A673 (cell line): Measurements from ENCODE around the gene SEZ6L2. TPM values are rescaled to one million over a fixed set of nuclear protein-coding genes. Genes with fewer than 3 reads are reported as not detected.

Experiments
- BruUV-seq: library from RNA; stranded (reverse); fragments of 400-500 nt; replicated peaks from 2 replicates; lab custom pipeline; 2021; lab: Mats Ljungman, UMichigan
- CTCF ChIA-PET: fragments of 300-600 bp; sonication (Branson Sonifier 250); formaldehyde crosslinking; loops from one replicate; lab custom pipeline; 2022; ENCODE audit warnings: antibody characterized with exemption; lab: Charles Lee
- POLR2A ChIA-PET: fragments of 300-600 bp; sonication (Branson Sonifier 250); formaldehyde crosslinking; loops from one replicate; lab custom pipeline; 2022; ENCODE audit warnings: antibody characterized with exemption; ENCODE audit not compliant: low non-redundant PET; lab: Charles Lee
- DNase-seq: peaks from one replicate; pipeline ENCODE4 v3.0.0-alpha.2; 2015; ENCODE audit warnings: low spot score
- H3K27ac ChIP-seq: fragments of 200-600 bp; sonication (generic); 2 replicates; pipeline ENCODE4 v1.5.1; 2016; ENCODE audit warnings: mixed run types, low read depth, mild to moderate bottlenecking, mixed read lengths, antibody characterized with exemption, low read length; ENCODE audit not compliant: poor library complexity, severe bottlenecking
- H3K27me3 ChIP-seq: fragments of 200-600 bp; sonication (generic); replicated peaks from 2 replicates; pipeline ENCODE4 v1.6.1; 2017; ENCODE audit warnings: mixed run types, low read depth, mild to moderate bottlenecking, mixed read lengths, antibody characterized with exemption, low read length; ENCODE audit not compliant: insufficient read depth, poor library complexity
- H3K36me3 ChIP-seq: fragments of 200-600 bp; sonication (generic); 2 replicates; pipeline ENCODE4 v1.6.1; 2016; ENCODE audit warnings: mixed run types, mild to moderate bottlenecking, mixed read lengths, antibody characterized with exemption, low read length; ENCODE audit not compliant: insufficient read depth, poor library complexity, severe bottlenecking
- H3K4me1 ChIP-seq: fragments of 200-600 bp; sonication (generic); 2 replicates; pipeline ENCODE4 v1.6.1; 2017; ENCODE audit warnings: mixed run types, mild to moderate bottlenecking, mixed read lengths, antibody characterized with exemption, low read length; ENCODE audit not compliant: insufficient read depth, poor library complexity, severe bottlenecking
- H3K4me3 ChIP-seq: fragments of 200-600 bp; sonication (generic); 2 replicates; pipeline ENCODE4 v1.5.1; 2016; ENCODE audit warnings: low read depth, mixed run types, mild to moderate bottlenecking, mixed read lengths, low read length; ENCODE audit not compliant: poor library complexity, severe bottlenecking
- H3K9me3 ChIP-seq: fragments of 200-600 bp; sonication (generic); 2 replicates; pipeline ENCODE4 v1.6.1; 2016; ENCODE audit warnings: mixed run types, low read depth, mild to moderate bottlenecking, mixed read lengths, antibody characterized with exemption, low read length; ENCODE audit not compliant: poor library complexity, severe bottlenecking
- EZH2 ChIP-seq: fragments of 200-600 bp; sonication (generic); IDR thresholded peaks from 2 replicates; pipeline ENCODE4 v1.6.1; 2017; ENCODE audit warnings: borderline replicate concordance, low read depth, mild to moderate bottlenecking, mixed read lengths, antibody characterized with exemption, low read length; ENCODE audit not compliant: poor library complexity, severe bottlenecking
- intact Hi-C: fragments of 100-400 bp; cut with micrococcal nuclease; formaldehyde crosslinking; loops from one replicate; pipeline ENCODE4 v1.10.0; 2022; ENCODE audit not compliant: unreplicated experiment
- total RNA-seq: library from RNA; stranded (reverse); gene quantifications from 2 replicates; pipeline ENCODE4 v1.2.3, GENCODE V29; 2021
- TF ChIP-seq, protein P1 (sequence below): fragments of 300-800, 200-600 bp; sonication (generic); conservative IDR thresholded peaks from 2 replicates; pipeline ENCODE4 v1.5.1; 2017; ENCODE audit warnings: low read depth, mild to moderate bottlenecking, antibody characterized with exemption, low read length, moderate library complexity, mixed read lengths

The SEZ6L2 gene
- total RNA-seq, 1 experiment from 2014 or later = 7.0 TPM

DNA sequence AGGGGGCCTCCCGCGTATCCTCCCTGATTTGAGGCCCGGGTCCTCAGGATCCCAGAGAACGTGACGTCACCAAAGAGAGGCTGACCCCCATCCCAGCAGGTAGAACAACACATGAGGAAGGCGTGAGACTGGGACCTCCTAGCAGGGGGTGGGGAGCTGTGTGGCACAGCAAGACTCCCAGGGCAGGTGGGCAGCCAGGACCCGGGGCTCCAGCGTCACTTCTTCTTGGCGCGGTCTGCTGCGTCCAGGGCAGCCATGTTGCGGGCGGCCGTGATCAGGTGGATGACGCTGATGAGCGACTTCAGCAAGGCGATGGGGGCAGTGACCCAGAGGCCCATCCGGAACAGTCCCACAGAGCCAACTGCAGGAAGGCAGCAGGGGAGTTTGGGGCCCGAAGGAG lies 40.4 kb downstream of the SEZ6L2 start:
- Histone ChIP-seq H3K27me3 (no peaks in the 10 kb centered on the region), H3K4me3 (no peak overlapping the region), H3K36me3 (peaks cover 12% of the 10 kb centered on the region), H3K27ac (no peak overlapping the region), H3K4me1 (peaks cover 4% of the 10 kb centered on the region), H3K9me3 (no peaks in the 10 kb centered on the region)
- BruUV-seq = no TSS peak
- DNase-seq = no peak
- POLR2A ChIA-PET = no interaction called here
- TF ChIP-seq, protein P1, sequence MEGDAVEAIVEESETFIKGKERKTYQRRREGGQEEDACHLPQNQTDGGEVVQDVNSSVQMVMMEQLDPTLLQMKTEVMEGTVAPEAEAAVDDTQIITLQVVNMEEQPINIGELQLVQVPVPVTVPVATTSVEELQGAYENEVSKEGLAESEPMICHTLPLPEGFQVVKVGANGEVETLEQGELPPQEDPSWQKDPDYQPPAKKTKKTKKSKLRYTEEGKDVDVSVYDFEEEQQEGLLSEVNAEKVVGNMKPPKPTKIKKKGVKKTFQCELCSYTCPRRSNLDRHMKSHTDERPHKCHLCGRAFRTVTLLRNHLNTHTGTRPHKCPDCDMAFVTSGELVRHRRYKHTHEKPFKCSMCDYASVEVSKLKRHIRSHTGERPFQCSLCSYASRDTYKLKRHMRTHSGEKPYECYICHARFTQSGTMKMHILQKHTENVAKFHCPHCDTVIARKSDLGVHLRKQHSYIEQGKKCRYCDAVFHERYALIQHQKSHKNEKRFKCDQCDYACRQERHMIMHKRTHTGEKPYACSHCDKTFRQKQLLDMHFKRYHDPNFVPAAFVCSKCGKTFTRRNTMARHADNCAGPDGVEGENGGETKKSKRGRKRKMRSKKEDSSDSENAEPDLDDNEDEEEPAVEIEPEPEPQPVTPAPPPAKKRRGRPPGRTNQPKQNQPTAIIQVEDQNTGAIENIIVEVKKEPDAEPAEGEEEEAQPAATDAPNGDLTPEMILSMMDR = no peak
- no peak for TF ChIP-seq EZH2
- CTCF ChIA-PET = no interaction called here
- intact Hi-C loops = no loop called here

DNA sequence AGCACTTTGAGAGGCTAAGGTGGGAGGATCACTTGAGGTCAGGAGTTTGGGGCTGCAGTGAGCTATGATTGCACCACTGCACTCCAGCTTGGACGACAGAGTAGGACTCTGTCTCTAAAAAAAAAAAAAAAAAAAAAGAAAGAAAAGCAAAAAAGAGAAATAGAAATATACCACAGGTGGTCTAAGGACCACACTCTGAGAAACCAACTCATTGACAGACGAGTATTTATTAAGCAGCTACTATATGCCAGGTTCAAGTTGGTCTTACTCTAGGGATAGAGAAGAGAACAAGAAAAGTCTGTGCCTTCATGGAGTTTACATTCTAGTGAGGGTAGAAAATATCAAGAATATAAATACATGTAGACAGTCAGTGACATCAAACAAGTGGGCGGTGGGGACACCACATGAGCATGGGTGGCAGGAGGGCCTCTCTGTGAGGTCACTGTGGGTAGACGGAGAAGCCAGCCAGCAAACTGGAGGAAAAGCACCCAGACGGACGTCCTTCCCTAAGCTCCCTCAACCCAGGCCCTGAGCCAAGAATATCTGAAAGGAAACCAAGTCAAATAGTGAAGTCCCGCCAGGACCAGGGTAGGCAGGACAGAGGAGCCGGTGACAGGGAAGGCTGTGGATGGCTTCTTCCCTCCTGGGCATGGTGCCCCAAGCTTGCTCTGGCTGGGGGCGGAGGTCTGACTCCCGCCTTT lies 41.1 kb downstream of the SEZ6L2 start:
- TF ChIP-seq, protein P1 = no peak
- TF ChIP-seq EZH2 = no peak
- ChIA-PET POLR2A (no interaction called here), CTCF (no interaction called here)
- DNase-seq = no peak
- Histone ChIP-seq H3K9me3 (no peaks in the 10 kb centered on the region), H3K27ac (no peak overlapping the region), H3K27me3 (no peaks in the 10 kb centered on the region), H3K4me3 (no peak overlapping the region), H3K4me1 (no peaks in the 10 kb centered on the region), H3K36me3 (peaks cover 12% of the 10 kb centered on the region)
- intact Hi-C loops = no loop called here
- no TSS peak for BruUV-seq

DNA sequence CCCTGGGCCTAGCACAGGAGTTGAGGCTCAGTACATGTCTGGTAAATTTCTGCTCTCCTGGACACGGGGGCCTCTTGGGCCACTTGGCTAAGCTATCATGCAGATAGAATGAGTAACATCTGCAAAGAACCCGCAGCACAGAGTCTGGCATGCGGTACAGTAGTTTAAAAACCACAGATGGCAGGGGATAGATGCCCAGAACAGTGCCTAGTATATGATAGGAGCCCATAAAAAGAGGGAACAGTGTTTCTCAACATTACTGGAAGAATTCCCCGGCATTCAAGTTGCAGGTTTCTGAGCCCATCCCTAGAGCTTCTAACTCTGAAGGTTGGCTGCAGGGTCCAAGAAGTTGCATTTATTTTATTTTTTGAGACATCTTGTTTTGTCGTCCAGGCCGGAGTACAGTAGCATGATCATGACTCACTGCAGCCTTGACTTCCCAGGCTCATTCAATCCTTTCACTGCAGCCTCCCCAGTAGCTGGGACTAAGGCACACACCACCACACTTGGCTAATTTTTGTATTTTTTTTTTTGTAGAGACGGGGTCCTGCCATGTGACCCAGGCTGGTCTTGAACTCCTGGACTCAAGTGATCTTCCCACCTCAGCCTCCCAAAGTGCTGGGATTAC lies 42.1 kb downstream of the SEZ6L2 start:
- no peaks in the 10 kb centered on the region for H3K27me3 ChIP-seq
- ChIA-PET CTCF (interaction anchor here (0.6 kb wide), 1 partner anchor 154 kb away, joined by 7 read pairs; no protein-coding TSS in a partner anchor), POLR2A (no interaction called here)
- H3K4me3 ChIP-seq = no peak overlapping the region
- H3K36me3 ChIP-seq = peaks cover 12% of the 10 kb centered on the region
- no peak for DNase-seq
- H3K4me1 ChIP-seq = peaks cover 4% of the 10 kb centered on the region
- H3K27ac ChIP-seq = no peak overlapping the region
- TF ChIP-seq, protein P1 = no peak
- no peak for TF ChIP-seq EZH2
- no peaks in the 10 kb centered on the region for H3K9me3 ChIP-seq
- intact Hi-C loops = no loop called here
- BruUV-seq = no TSS peak
